Measurements from ENCODE around the gene FCHSD2.

DNA sequence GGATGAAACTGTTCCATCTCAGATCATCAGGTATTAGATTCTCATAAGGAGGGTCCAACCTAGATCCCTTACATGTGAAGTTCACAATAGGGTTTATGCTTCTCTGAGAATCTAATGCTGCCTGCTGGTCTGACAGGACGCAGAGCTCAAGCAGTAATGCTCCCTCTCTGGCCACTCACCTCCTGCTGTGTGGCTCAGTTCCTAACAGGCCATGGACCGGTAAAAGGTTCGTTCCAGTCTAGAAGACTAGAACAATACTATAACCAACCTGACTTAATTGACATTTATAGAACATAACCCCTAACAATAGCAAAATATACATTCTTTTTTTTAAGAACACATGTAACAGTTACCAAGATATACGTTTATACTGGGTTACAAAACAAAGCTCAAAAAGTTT lies 282.1 kb downstream of the FCHSD2 start:
- TF ChIP-seq EZH2 (IDR thresholded peaks at IDR 0.05; ENCODE audit: insufficient read depth, poor library complexity, severe bottlenecking) (no peak), EZH2phosphoT487 (IDR thresholded peaks at IDR 0.05; ENCODE audit: insufficient read depth, low read depth) (no peak)

All from GM23248 (cell line).